WTC11 (cell line): Measurements from ENCODE around the gene QRFP. TPM values are rescaled to one million over a fixed set of nuclear protein-coding genes. Genes with fewer than 3 reads are reported as not detected.

Source experiments
- ATAC-seq: fragments of 200-7000 bp; cut with Tn5 transposase; 2 replicates; pipeline ENCODE4 v1.10.0; 2021; ENCODE audit warnings: mild to moderate bottlenecking, moderate library complexity
- CTCF ChIA-PET: fragments of 300-600 bp; sonication (Branson Sonifier 250); formaldehyde crosslinking; loops from one replicate; lab custom pipeline; 2021; ENCODE audit warnings: antibody characterized with exemption; lab: Charles Lee
- POLR2A ChIA-PET: fragments of 350-600 bp; sonication (Branson Sonifier 250); formaldehyde crosslinking; loops from one replicate; lab custom pipeline; 2021; ENCODE audit warnings: antibody characterized with exemption; lab: Charles Lee
- DNase-seq: peaks from one replicate; pipeline ENCODE4 v3.0.0; 2021; ENCODE audit warnings: low spot score
- H3K27ac Mint-ChIP-seq: 2 replicates; pipeline ENCODE4 v1.8.0; 2021; ENCODE audit warnings: mixed read lengths
- H3K27me3 Mint-ChIP-seq: 2 replicates; pipeline ENCODE4 v1.8.0; 2021; ENCODE audit warnings: low read depth, mild to moderate bottlenecking, moderate library complexity, mixed read lengths
- H3K36me3 Mint-ChIP-seq: 2 replicates; pipeline ENCODE4 v1.8.0; 2021; ENCODE audit warnings: mixed read lengths
- H3K4me1 Mint-ChIP-seq: 2 replicates; pipeline ENCODE4 v1.8.0; 2022; ENCODE audit warnings: mixed read lengths
- H3K4me3 Mint-ChIP-seq: 2 replicates; pipeline ENCODE4 v1.8.0; 2021; ENCODE audit warnings: mild to moderate bottlenecking, moderate library complexity, mixed read lengths
- H3K9me3 Mint-ChIP-seq: 2 replicates; pipeline ENCODE4 v1.8.0; 2021; ENCODE audit warnings: mixed read lengths
- EMX1 ChIP-seq: fragments of 250-450 bp; sonication (Bioruptor Pico); IDR thresholded peaks from 2 replicates; pipeline ENCODE4 v1.8.0; 2021; ENCODE audit warnings: mild to moderate bottlenecking
- ESRRA ChIP-seq: sonication (generic); formaldehyde crosslinking; IDR thresholded peaks from 2 replicates; pipeline ENCODE4 v1.8.1; 2022; ENCODE audit warnings: mild to moderate bottlenecking, missing genetic modification reagents, borderline replicate concordance
- ETV6 ChIP-seq: sonication (generic); formaldehyde crosslinking; IDR thresholded peaks from 2 replicates; pipeline ENCODE4 v1.8.1; 2022; ENCODE audit warnings: mild to moderate bottlenecking, missing genetic modification reagents
- GABPB1 ChIP-seq: sonication (generic); formaldehyde crosslinking; IDR thresholded peaks from 2 replicates; pipeline ENCODE4 v1.8.1; 2023; ENCODE audit warnings: mild to moderate bottlenecking, missing genetic modification reagents
- GRHL2 ChIP-seq: fragments of 250-450 bp; sonication (Bioruptor Pico); IDR thresholded peaks from 2 replicates; pipeline ENCODE4 v1.8.0; 2022; ENCODE audit warnings: mild to moderate bottlenecking, moderate library complexity; ENCODE audit not compliant: insufficient replicate concordance, severe bottlenecking
- HMGA2 ChIP-seq: fragments of 250-450 bp; sonication (Bioruptor Pico); IDR thresholded peaks from 2 replicates; pipeline ENCODE4 v1.4.0; 2021; ENCODE audit warnings: mild to moderate bottlenecking, moderate library complexity
- IRF2 ChIP-seq: sonication (generic); formaldehyde crosslinking; IDR thresholded peaks from 2 replicates; pipeline ENCODE4 v1.8.0; 2022; ENCODE audit warnings: low read depth, missing genetic modification reagents, borderline replicate concordance
- NFATC4 ChIP-seq: fragments of 250-450 bp; sonication (Bioruptor Pico); IDR thresholded peaks from 2 replicates; pipeline ENCODE4 v1.9.0; 2021; ENCODE audit warnings: mild to moderate bottlenecking
- NFE2L1 ChIP-seq: sonication (generic); formaldehyde crosslinking; IDR thresholded peaks from 2 replicates; pipeline ENCODE4 v1.8.1; 2023; ENCODE audit warnings: missing genetic modification reagents
- NR1H2 ChIP-seq: sonication (generic); formaldehyde crosslinking; IDR thresholded peaks from 2 replicates; pipeline ENCODE4 v1.9.0; 2021; ENCODE audit warnings: mild to moderate bottlenecking, moderate library complexity, missing genetic modification reagents
- NR3C1 ChIP-seq: sonication (generic); formaldehyde crosslinking; conservative IDR thresholded peaks from 2 replicates; pipeline ENCODE4 v1.8.1; 2023; ENCODE audit warnings: low read depth, mild to moderate bottlenecking, missing genetic modification reagents
- OVOL2 ChIP-seq: fragments of 250-450 bp; sonication (Bioruptor Pico); IDR thresholded peaks from 2 replicates; pipeline ENCODE4 v1.9.0; 2021; ENCODE audit warnings: mild to moderate bottlenecking, borderline replicate concordance
- SMAD4 ChIP-seq: sonication (generic); formaldehyde crosslinking; IDR thresholded peaks from 2 replicates; pipeline ENCODE4 v1.8.0; 2022; ENCODE audit warnings: mild to moderate bottlenecking, missing genetic modification reagents
- SOX15 ChIP-seq: fragments of 250-450 bp; sonication (Bioruptor Pico); IDR thresholded peaks from 2 replicates; pipeline ENCODE4 v1.9.0; 2021; ENCODE audit warnings: mild to moderate bottlenecking
- SP1 ChIP-seq: sonication (generic); formaldehyde crosslinking; conservative IDR thresholded peaks from 2 replicates; pipeline ENCODE4 v1.8.1; 2022; ENCODE audit warnings: missing genetic modification reagents
- TCF7 ChIP-seq: sonication (generic); formaldehyde crosslinking; IDR thresholded peaks from 2 replicates; pipeline ENCODE4 v1.8.0; 2022; ENCODE audit warnings: mild to moderate bottlenecking, low read depth, missing genetic modification reagents, moderate library complexity
- TEAD1 ChIP-seq: sonication (generic); formaldehyde crosslinking; IDR thresholded peaks from 2 replicates; pipeline ENCODE4 v1.8.0; 2022; ENCODE audit warnings: mild to moderate bottlenecking, missing genetic modification reagents
- USF1 ChIP-seq: sonication (generic); formaldehyde crosslinking; IDR thresholded peaks from 2 replicates; pipeline ENCODE4 v1.8.0; 2022; ENCODE audit warnings: mild to moderate bottlenecking, missing genetic modification reagents
- ZBTB21 ChIP-seq: sonication (generic); formaldehyde crosslinking; IDR thresholded peaks from 2 replicates; pipeline ENCODE4 v1.8.1; 2023; ENCODE audit warnings: mild to moderate bottlenecking, missing genetic modification reagents, borderline replicate concordance
- ZMAT4 ChIP-seq: fragments of 250-450 bp; sonication (Bioruptor Pico); IDR thresholded peaks from 2 replicates; pipeline ENCODE4 v1.9.0; 2021; ENCODE audit warnings: mild to moderate bottlenecking
- ZNF138 ChIP-seq: sonication (generic); formaldehyde crosslinking; conservative IDR thresholded peaks from 2 replicates; pipeline ENCODE4 v1.8.1; 2022; ENCODE audit warnings: mild to moderate bottlenecking, moderate library complexity, missing genetic modification reagents
- ZNF263 ChIP-seq: sonication (generic); formaldehyde crosslinking; IDR thresholded peaks from 2 replicates; pipeline ENCODE4 v1.8.1; 2022; ENCODE audit warnings: low read depth, mild to moderate bottlenecking, moderate library complexity, missing genetic modification reagents
- ZNF317 ChIP-seq: sonication (generic); formaldehyde crosslinking; IDR thresholded peaks from 2 replicates; pipeline ENCODE4 v1.8.1; 2023; ENCODE audit warnings: low read depth, mild to moderate bottlenecking, moderate library complexity, missing genetic modification reagents, borderline replicate concordance
- ZNF423 ChIP-seq: fragments of 250-450 bp; sonication (Bioruptor Pico); IDR thresholded peaks from 2 replicates; pipeline ENCODE4 v2.1.2; 2022; ENCODE audit warnings: mild to moderate bottlenecking, moderate library complexity
- total RNA-seq: library from RNA; stranded (reverse); gene quantifications from 3 replicates; pipeline ENCODE4 v1.2.3, GENCODE V29; 2021
- TF ChIP-seq, protein P1 (sequence below): sonication (generic); formaldehyde crosslinking; IDR thresholded peaks from 2 replicates; pipeline ENCODE4 v1.8.0; 2022; ENCODE audit warnings: missing genetic modification reagents
- TF ChIP-seq, protein P2 (sequence below): sonication (generic); formaldehyde crosslinking; conservative IDR thresholded peaks from 2 replicates; pipeline ENCODE4 v1.8.1; 2023; ENCODE audit warnings: mild to moderate bottlenecking, low read depth, missing genetic modification reagents, moderate library complexity
- TF ChIP-seq, protein P3 (sequence below): fragments of 250-450 bp; sonication (Bioruptor Pico); conservative IDR thresholded peaks from 2 replicates; pipeline ENCODE4 v1.9.0; 2021; ENCODE audit warnings: mild to moderate bottlenecking
- TF ChIP-seq, protein P4 (sequence below): sonication (generic); formaldehyde crosslinking; conservative IDR thresholded peaks from 2 replicates; pipeline ENCODE4 v1.8.1; 2022; ENCODE audit warnings: mild to moderate bottlenecking, missing genetic modification reagents

QRFP gene
- total RNA-seq, 1 experiment from 2014 or later = not detected

DNA sequence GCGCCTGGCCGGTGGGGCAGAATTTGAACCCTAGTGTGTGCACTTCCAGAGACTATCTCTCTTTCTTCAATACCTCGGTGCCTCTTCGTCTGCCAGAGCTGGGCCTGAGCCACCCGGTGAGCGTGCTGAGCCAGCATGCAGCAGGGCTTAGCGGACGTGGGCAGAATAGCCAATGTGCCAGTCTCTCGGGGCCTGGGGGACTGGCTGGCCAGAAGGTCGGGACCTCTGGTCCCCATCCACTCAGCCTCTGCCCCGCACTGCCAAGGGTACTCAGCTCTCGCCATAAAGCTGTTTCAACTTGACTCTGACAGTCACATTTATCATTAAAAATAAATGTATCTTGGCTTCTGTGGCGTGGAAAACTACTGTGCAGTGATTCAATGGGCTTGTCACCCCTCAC lies 46.6 kb upstream of the QRFP start (continued):
- TF ChIP-seq, protein P1, sequence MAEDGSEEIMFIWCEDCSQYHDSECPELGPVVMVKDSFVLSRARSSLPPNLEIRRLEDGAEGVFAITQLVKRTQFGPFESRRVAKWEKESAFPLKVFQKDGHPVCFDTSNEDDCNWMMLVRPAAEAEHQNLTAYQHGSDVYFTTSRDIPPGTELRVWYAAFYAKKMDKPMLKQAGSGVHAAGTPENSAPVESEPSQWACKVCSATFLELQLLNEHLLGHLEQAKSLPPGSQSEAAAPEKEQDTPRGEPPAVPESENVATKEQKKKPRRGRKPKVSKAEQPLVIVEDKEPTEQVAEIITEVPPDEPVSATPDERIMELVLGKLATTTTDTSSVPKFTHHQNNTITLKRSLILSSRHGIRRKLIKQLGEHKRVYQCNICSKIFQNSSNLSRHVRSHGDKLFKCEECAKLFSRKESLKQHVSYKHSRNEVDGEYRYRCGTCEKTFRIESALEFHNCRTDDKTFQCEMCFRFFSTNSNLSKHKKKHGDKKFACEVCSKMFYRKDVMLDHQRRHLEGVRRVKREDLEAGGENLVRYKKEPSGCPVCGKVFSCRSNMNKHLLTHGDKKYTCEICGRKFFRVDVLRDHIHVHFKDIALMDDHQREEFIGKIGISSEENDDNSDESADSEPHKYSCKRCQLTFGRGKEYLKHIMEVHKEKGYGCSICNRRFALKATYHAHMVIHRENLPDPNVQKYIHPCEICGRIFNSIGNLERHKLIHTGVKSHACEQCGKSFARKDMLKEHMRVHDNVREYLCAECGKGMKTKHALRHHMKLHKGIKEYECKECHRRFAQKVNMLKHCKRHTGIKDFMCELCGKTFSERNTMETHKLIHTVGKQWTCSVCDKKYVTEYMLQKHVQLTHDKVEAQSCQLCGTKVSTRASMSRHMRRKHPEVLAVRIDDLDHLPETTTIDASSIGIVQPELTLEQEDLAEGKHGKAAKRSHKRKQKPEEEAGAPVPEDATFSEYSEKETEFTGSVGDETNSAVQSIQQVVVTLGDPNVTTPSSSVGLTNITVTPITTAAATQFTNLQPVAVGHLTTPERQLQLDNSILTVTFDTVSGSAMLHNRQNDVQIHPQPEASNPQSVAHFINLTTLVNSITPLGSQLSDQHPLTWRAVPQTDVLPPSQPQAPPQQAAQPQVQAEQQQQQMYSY (CRISPR knock-in tag) = no peak
- TF ChIP-seq NFATC4 (CRISPR knock-in tag) = no peak
- no peak for TF ChIP-seq GABPB1 (CRISPR knock-in tag)
- TF ChIP-seq, protein P2, sequence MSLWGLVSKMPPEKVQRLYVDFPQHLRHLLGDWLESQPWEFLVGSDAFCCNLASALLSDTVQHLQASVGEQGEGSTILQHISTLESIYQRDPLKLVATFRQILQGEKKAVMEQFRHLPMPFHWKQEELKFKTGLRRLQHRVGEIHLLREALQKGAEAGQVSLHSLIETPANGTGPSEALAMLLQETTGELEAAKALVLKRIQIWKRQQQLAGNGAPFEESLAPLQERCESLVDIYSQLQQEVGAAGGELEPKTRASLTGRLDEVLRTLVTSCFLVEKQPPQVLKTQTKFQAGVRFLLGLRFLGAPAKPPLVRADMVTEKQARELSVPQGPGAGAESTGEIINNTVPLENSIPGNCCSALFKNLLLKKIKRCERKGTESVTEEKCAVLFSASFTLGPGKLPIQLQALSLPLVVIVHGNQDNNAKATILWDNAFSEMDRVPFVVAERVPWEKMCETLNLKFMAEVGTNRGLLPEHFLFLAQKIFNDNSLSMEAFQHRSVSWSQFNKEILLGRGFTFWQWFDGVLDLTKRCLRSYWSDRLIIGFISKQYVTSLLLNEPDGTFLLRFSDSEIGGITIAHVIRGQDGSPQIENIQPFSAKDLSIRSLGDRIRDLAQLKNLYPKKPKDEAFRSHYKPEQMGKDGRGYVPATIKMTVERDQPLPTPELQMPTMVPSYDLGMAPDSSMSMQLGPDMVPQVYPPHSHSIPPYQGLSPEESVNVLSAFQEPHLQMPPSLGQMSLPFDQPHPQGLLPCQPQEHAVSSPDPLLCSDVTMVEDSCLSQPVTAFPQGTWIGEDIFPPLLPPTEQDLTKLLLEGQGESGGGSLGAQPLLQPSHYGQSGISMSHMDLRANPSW = no peak
- TF ChIP-seq ZNF263 = no peak
- TF ChIP-seq ZNF423 (CRISPR knock-in tag) = no peak
- TF ChIP-seq NFE2L1 (CRISPR knock-in tag) = no peak
- TF ChIP-seq ESRRA (CRISPR knock-in tag) = no peak
- no peak for TF ChIP-seq USF1 (CRISPR knock-in tag)
- TF ChIP-seq SP1 (CRISPR knock-in tag) = no peak
- TF ChIP-seq SMAD4 (CRISPR knock-in tag) = no peak
- no peak for TF ChIP-seq TCF7 (CRISPR knock-in tag)
- no peak for TF ChIP-seq GRHL2 (CRISPR knock-in tag)
- no peak for TF ChIP-seq ETV6 (CRISPR knock-in tag)
- no peak for TF ChIP-seq NR1H2 (CRISPR knock-in tag)

DNA sequence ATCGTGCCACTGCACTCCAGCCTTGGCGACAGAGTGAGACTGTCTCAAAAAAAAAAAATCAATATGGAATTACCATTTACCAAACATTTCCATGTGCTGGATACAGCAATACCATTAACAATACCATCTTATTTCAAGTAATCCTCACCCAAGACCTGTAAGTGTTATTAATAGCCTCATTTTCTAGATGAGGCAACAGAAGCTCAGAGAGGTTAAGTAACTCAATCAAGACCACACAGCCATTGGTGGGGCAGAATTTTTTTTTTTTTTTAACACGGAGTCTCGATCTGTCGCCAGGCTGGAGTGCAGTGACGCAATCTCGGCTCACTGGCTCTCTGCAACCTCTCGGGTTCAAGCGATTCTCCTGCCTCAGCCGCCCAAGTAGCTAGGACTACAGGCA lies 46.1 kb upstream of the QRFP start:
- ATAC-seq = no peak
- H3K4me3 Mint-ChIP-seq = no peak overlapping the region
- H3K27me3 Mint-ChIP-seq = peaks cover 37% of the 10 kb centered on the region
- CTCF ChIA-PET = interaction anchor here (0.6 to 3.1 kb wide), 2 partner anchors 51 to 55 kb away, joined by 3 to 16 read pairs; no protein-coding TSS in a partner anchor
- no peak overlapping the region for H3K27ac Mint-ChIP-seq
- H3K36me3 Mint-ChIP-seq = no peaks in the 10 kb centered on the region
- no peaks in the 10 kb centered on the region for H3K9me3 Mint-ChIP-seq
- DNase-seq = no peak
- H3K4me1 Mint-ChIP-seq = peaks cover 11% of the 10 kb centered on the region
- POLR2A ChIA-PET = no interaction called here
- no peak for TF ChIP-seq HMGA2
- no peak for TF ChIP-seq OVOL2 (CRISPR knock-in tag)
- TF ChIP-seq NR3C1 (CRISPR knock-in tag) = no peak
- TF ChIP-seq ZMAT4 = no peak
- TF ChIP-seq, protein P3, sequence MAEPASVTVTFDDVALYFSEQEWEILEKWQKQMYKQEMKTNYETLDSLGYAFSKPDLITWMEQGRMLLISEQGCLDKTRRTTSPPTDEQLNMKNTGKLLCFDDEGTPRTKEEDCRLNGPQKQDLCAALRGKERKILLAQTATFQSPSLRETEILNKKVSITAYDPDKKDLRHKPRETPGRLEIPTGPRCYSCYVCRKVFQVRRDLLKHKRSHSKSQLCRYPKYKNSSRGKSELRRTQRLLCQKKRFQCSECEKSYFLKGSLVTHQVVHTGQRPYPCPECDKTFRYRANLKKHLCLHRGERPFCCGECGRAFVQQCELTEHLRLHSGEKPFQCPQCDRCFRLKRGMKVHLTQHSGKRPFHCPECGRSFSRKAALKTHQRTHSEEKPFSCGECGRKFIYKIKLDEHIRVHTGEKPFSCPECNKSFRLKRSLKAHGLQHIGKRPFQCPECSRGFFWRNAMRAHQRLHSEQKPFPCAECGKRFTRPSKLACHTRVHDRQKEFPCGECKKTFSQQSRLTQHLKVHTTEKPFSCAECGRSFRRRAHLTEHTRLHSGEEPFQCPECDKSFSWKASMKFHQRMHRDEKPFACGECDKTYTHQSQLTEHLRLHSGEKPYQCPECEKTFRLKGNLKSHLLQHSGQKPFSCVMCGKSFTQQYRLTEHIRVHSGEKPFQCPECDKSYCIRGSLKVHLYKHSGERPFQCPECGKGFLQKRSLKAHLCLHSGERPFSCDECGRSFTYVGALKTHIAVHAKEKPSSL (CRISPR knock-in tag) = no peak
- TF ChIP-seq IRF2 (CRISPR knock-in tag) = no peak
- TF ChIP-seq EMX1 (CRISPR knock-in tag) = no peak
- TF ChIP-seq, protein P4, sequence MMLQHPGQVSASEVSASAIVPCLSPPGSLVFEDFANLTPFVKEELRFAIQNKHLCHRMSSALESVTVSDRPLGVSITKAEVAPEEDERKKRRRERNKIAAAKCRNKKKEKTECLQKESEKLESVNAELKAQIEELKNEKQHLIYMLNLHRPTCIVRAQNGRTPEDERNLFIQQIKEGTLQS (CRISPR knock-in tag) = no peak
- no peak for TF ChIP-seq ZNF317 (CRISPR knock-in tag)
- TF ChIP-seq TEAD1 (CRISPR knock-in tag) = no peak
- TF ChIP-seq SOX15 (CRISPR knock-in tag) = no peak
- no peak for TF ChIP-seq ZNF138 (CRISPR knock-in tag)
- no peak for TF ChIP-seq ZBTB21 (CRISPR knock-in tag)
